Neural progenitor cell (in vitro differentiated cells): ENCODE measurements around the gene OR8D2. TPM values are rescaled to one million over a fixed set of nuclear protein-coding genes. Genes with fewer than 3 reads are reported as not detected.

Experiments
- DNase-seq: peaks from one replicate; pipeline ENCODE4 v3.0.0-alpha.2; 2016; ENCODE audit warnings: low spot score
- H2AFZ ChIP-seq: fragments of 200-600 bp; sonication (generic); replicated peaks from 2 replicates; pipeline ENCODE4 v1.6.1; 2016; ENCODE audit warnings: antibody characterized with exemption
- H3F3A ChIP-seq: fragments of 200-600 bp; sonication (generic); 2 replicates; pipeline ENCODE4 v1.6.1; 2016; ENCODE audit warnings: antibody characterized with exemption, low read depth
- H3K27ac ChIP-seq: fragments of 200-600 bp; sonication (generic); 2 replicates; pipeline ENCODE4 v1.5.1; 2016; ENCODE audit warnings: mild to moderate bottlenecking
- H3K27me3 ChIP-seq: fragments of 200-600 bp; sonication (generic); 2 replicates; pipeline ENCODE4 v1.6.1; 2016; ENCODE audit warnings: mild to moderate bottlenecking, moderate library complexity
- H3K36me3 ChIP-seq: fragments of 200-600 bp; sonication (generic); 2 replicates; pipeline ENCODE4 v1.5.1; 2016
- H3K4me1 ChIP-seq: fragments of 200-600 bp; sonication (generic); 2 replicates; pipeline ENCODE4 v1.6.1; 2016; ENCODE audit warnings: mixed run types
- H3K4me2 ChIP-seq: fragments of 200-600 bp; sonication (generic); 2 replicates; pipeline ENCODE4 v1.6.1; 2016
- H3K4me3 ChIP-seq: fragments of 200-600 bp; sonication (generic); 2 replicates; pipeline ENCODE4 v1.5.1; 2016
- H3K79me2 ChIP-seq: fragments of 200-600 bp; sonication (generic); 2 replicates; pipeline ENCODE4 v1.6.1; 2016; ENCODE audit warnings: low read depth
- H3K9ac ChIP-seq: fragments of 200-600 bp; sonication (generic); 2 replicates; pipeline ENCODE4 v1.6.1; 2016
- H3K9me3 ChIP-seq: fragments of 200-600 bp; sonication (generic); 2 replicates; pipeline ENCODE4 v1.5.1; 2016; ENCODE audit warnings: low read depth
- H4K20me1 ChIP-seq: fragments of 200-600 bp; sonication (generic); 2 replicates; pipeline ENCODE4 v1.6.1; 2016; ENCODE audit warnings: low read depth
- H3K27ac Mint-ChIP-seq: 3 replicates; pipeline ENCODE4 v1.8.0; 2021; ENCODE audit warnings: mixed read lengths
- H3K27me3 Mint-ChIP-seq: 2 replicates; pipeline ENCODE4 v1.8.0; 2022; ENCODE audit warnings: low read depth, mild to moderate bottlenecking, inconsistent platforms, moderate library complexity, mixed read lengths; ENCODE audit not compliant: insufficient read depth
- H3K36me3 Mint-ChIP-seq: 3 replicates; pipeline ENCODE4 v1.8.0; 2021; ENCODE audit warnings: mixed read lengths
- H3K4me1 Mint-ChIP-seq: 3 replicates; pipeline ENCODE4 v1.8.0; 2021; ENCODE audit warnings: mixed read lengths
- H3K4me3 Mint-ChIP-seq: 3 replicates; pipeline ENCODE4 v1.8.0; 2021; ENCODE audit warnings: mild to moderate bottlenecking, moderate library complexity, mixed read lengths
- H3K9me3 Mint-ChIP-seq: 3 replicates; pipeline ENCODE4 v1.8.0; 2020; ENCODE audit warnings: mixed read lengths
- EZH2 ChIP-seq: fragments of 200-600 bp; sonication (generic); IDR thresholded peaks from 2 replicates; pipeline ENCODE4 v1.6.1; 2017; ENCODE audit warnings: antibody characterized with exemption, mild to moderate bottlenecking, moderate library complexity
- EZH2phosphoT487 ChIP-seq: fragments of 200-600 bp; sonication (generic); IDR thresholded peaks from 2 replicates; pipeline ENCODE4 v1.6.1; 2017; ENCODE audit warnings: antibody characterized with exemption
- total RNA-seq: library from RNA; depleted of rRNA; stranded (reverse); fragments of >200 nt; gene quantifications from 2 replicates; pipeline ENCODE4 v1.2.3, GENCODE V29; 2015; ENCODE audit warnings: low replicate concordance
- TF ChIP-seq, protein P1 (sequence below): fragments of 200-600 bp; sonication (generic); IDR thresholded peaks from 2 replicates; pipeline ENCODE4 v1.5.1; 2017; ENCODE audit warnings: antibody characterized with exemption, mild to moderate bottlenecking

Gene OR8D2
- total RNA-seq, 1 donor from 2014 or later: not detected

DNA sequence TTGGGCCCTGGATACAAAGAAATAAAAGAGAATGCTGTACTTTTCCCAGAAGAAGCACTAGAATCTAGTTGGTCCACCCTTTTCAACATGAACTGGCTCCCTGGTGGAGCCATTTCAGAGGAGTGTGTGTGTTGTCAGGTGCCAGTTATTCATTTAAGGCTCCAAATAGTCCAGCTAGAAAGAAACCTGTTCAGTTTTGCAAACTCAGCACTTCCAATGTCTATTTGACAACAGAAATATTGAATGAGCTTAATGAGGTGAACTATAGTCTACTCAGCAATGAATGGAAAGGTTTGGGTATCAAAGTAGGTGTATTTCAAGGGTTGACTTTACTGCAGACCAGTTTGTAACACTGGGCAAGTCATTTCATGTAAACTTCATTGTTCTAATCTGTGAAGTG is 8.3 kb downstream of the OR8D2 start:
- no peaks in the 10 kb centered on the region for H4K20me1 ChIP-seq
- no peak overlapping the region for H3K4me2 ChIP-seq
- no peaks in the 10 kb centered on the region for H3F3A ChIP-seq
- no peak for DNase-seq
- no peaks in the 10 kb centered on the region for H3K27me3 ChIP-seq
- no peaks in the 10 kb centered on the region for H3K36me3 ChIP-seq
- H3K4me3 ChIP-seq: no peak overlapping the region
- H3K27me3 Mint-ChIP-seq: no peaks in the 10 kb centered on the region
- H3K27ac Mint-ChIP-seq: no peak overlapping the region
- no peak overlapping the region for H2AFZ ChIP-seq
- H3K36me3 Mint-ChIP-seq: no peaks in the 10 kb centered on the region
- no peaks in the 10 kb centered on the region for H3K4me1 ChIP-seq
- H3K27ac ChIP-seq: no peak overlapping the region
- H3K9ac ChIP-seq: no peak overlapping the region
- TF ChIP-seq EZH2 (no peak), EZH2phosphoT487 (no peak)
- TF ChIP-seq, protein P1, sequence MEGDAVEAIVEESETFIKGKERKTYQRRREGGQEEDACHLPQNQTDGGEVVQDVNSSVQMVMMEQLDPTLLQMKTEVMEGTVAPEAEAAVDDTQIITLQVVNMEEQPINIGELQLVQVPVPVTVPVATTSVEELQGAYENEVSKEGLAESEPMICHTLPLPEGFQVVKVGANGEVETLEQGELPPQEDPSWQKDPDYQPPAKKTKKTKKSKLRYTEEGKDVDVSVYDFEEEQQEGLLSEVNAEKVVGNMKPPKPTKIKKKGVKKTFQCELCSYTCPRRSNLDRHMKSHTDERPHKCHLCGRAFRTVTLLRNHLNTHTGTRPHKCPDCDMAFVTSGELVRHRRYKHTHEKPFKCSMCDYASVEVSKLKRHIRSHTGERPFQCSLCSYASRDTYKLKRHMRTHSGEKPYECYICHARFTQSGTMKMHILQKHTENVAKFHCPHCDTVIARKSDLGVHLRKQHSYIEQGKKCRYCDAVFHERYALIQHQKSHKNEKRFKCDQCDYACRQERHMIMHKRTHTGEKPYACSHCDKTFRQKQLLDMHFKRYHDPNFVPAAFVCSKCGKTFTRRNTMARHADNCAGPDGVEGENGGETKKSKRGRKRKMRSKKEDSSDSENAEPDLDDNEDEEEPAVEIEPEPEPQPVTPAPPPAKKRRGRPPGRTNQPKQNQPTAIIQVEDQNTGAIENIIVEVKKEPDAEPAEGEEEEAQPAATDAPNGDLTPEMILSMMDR: no peak
- H3K9me3 ChIP-seq: no peaks in the 10 kb centered on the region
- no peaks in the 10 kb centered on the region for H3K4me1 Mint-ChIP-seq
- no peaks in the 10 kb centered on the region for H3K9me3 Mint-ChIP-seq
- H3K79me2 ChIP-seq: no peaks in the 10 kb centered on the region
- H3K4me3 Mint-ChIP-seq: no peak overlapping the region

DNA sequence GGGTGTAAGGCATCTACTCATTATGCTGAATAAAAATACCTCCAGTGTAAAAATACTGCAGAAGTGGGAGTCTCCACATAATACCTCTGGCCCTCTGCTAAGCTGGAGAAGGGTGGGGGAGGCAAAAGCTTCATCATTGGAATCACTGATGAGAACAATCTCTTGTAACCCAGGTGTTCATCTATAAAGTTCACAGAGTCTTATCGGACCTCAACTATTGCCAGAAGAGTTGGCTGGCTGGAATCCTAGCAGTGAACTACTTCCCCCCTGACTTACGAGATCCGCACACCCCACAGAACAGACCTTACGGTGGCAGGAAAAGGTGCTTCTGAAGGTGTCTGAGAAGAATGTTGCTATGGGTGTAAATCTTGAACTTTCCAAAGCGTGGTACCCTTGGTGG is 8.7 kb downstream of the OR8D2 start:
- no peaks in the 10 kb centered on the region for H3K36me3 ChIP-seq
- DNase-seq: no peak
- H3K9me3 Mint-ChIP-seq: no peaks in the 10 kb centered on the region
- no peak overlapping the region for H2AFZ ChIP-seq
- no peaks in the 10 kb centered on the region for H3K27me3 Mint-ChIP-seq
- no peak overlapping the region for H3K4me3 ChIP-seq
- H3K4me1 Mint-ChIP-seq: no peaks in the 10 kb centered on the region
- H3K9me3 ChIP-seq: no peaks in the 10 kb centered on the region
- no peaks in the 10 kb centered on the region for H3F3A ChIP-seq
- H3K9ac ChIP-seq: no peak overlapping the region
- H3K4me1 ChIP-seq: no peaks in the 10 kb centered on the region
- no peak overlapping the region for H3K27ac Mint-ChIP-seq
- no peaks in the 10 kb centered on the region for H3K36me3 Mint-ChIP-seq
- no peaks in the 10 kb centered on the region for H4K20me1 ChIP-seq
- H3K27me3 ChIP-seq: no peaks in the 10 kb centered on the region
- H3K79me2 ChIP-seq: no peaks in the 10 kb centered on the region
- no peak overlapping the region for H3K27ac ChIP-seq
- TF ChIP-seq EZH2phosphoT487: no peak
- TF ChIP-seq EZH2: no peak
- TF ChIP-seq, protein P1: no peak
- H3K4me3 Mint-ChIP-seq: no peak overlapping the region
- no peak overlapping the region for H3K4me2 ChIP-seq

DNA sequence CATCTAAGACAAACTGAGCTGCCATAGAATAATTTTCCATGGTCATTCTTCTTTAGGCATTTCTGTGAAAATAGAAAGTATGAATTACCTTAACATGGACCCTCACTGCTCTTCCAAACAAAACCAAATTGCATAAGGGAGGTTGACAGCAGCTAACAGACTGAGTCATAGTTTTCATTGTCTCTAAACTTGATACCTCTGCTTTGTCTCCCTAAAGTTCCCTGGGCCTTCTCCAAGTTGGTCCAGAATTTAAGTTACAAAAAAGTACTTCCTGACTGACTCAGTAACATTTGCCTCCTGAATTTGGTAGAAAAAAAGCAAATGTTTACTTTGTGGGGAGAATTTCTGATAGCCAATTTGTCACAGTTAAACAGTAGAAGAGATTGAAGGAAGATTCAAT is 9.3 kb downstream of the OR8D2 start:
- TF ChIP-seq, protein P1: no peak
- TF ChIP-seq EZH2phosphoT487 (no peak), EZH2 (no peak)
- no peaks in the 10 kb centered on the region for H3K27me3 Mint-ChIP-seq

More for the DNA sequence above, 9.3 kb downstream of the OR8D2 start:
- no peaks in the 10 kb centered on the region for H3K9me3 Mint-ChIP-seq
- Histone ChIP-seq H2AFZ (no peak overlapping the region), H3K27me3 (no peaks in the 10 kb centered on the region), H3K4me1 (no peaks in the 10 kb centered on the region), H3K4me3 (no peak overlapping the region), H3F3A (no peaks in the 10 kb centered on the region), H3K79me2 (no peaks in the 10 kb centered on the region), H3K27ac (no peak overlapping the region), H3K4me2 (no peak overlapping the region), H3K9me3 (no peaks in the 10 kb centered on the region), H3K36me3 (no peaks in the 10 kb centered on the region), H3K9ac (no peak overlapping the region), H4K20me1 (no peaks in the 10 kb centered on the region)
- no peaks in the 10 kb centered on the region for H3K4me1 Mint-ChIP-seq
- no peaks in the 10 kb centered on the region for H3K36me3 Mint-ChIP-seq
- DNase-seq: no peak
- no peak overlapping the region for H3K27ac Mint-ChIP-seq
- H3K4me3 Mint-ChIP-seq: no peak overlapping the region
